HepG2 (cell line): ENCODE results near the gene KRTAP9-4. TPM values are rescaled to one million over a fixed set of nuclear protein-coding genes. Genes with fewer than 3 reads are reported as not detected.

Experiments used
- ATAC-seq: fragments of 200-7000 bp; cut with Tn5 transposase; 3 replicates; pipeline ENCODE4 v1.9.1; 2020; ENCODE audit warnings: mild to moderate bottlenecking, moderate library complexity
- BruUV-seq: library from RNA; stranded (reverse); fragments of 400-500 nt; replicated peaks from 2 replicates; lab custom pipeline; 2021; lab: Mats Ljungman, UMichigan
- CTCF ChIA-PET: fragments of 300-600 bp; formaldehyde crosslinking; extraction: SDS; loops from one replicate; lab custom pipeline; 2021; ENCODE audit warnings: low total read pairs, inconsistent platforms, low intra/inter-chr PET ratio; lab: Yijun Ruan, JAX
- POLR2A ChIA-PET: fragments of 350-600 bp; sonication (Branson Sonifier 250); formaldehyde crosslinking; loops from one replicate; lab custom pipeline; 2020; ENCODE audit warnings: antibody characterized with exemption, inconsistent platforms; lab: Yijun Ruan, JAX
- DNase-seq: peaks from one replicate; pipeline ENCODE4 v3.0.0-alpha.2; 2015; ENCODE audit warnings: low spot score
- FAIRE-seq: peaks from 3 replicates; lab custom pipeline; 2011; peaks lifted over from hg19 to GRCh38; lab: Jason Lieb, UNC
- H2AFZ ChIP-seq: one replicate; pipeline ENCODE4 v1.6.1; 2011; ENCODE audit warnings: low read length, inconsistent platforms
- H3K27ac ChIP-seq: fragments of 300-600 bp; 3 replicates; pipeline ENCODE4 v1.8.0; 2011; ENCODE audit warnings: mixed run types, mild to moderate bottlenecking, mixed read lengths, low read length, inconsistent platforms; ENCODE audit not compliant: insufficient read depth; ENCODE audit errors: extremely low read length
- H3K27me3 ChIP-seq, 2 experiments: fragments of 200-600 bp in 1 of 2; 2 replicates in 1 of 2; 3 replicates in 1 of 2; pipeline versions ENCODE4 v1.6.0 to v1.8.0; 2011; ENCODE audit warnings: low read length in 2 of 2, mild to moderate bottlenecking in 2 of 2, moderate library complexity in 2 of 2, inconsistent platforms in 1 of 2; ENCODE audit not compliant: insufficient read depth in 2 of 2, control insufficient read depth in 1 of 2
- H3K36me3 ChIP-seq, 2 experiments: fragments of 200-600 bp in 1 of 2; replicated peaks in 1 of 2; 2 replicates in 1 of 2; 3 replicates in 1 of 2; pipeline versions ENCODE4 v1.5.1 to v1.8.0; 2011; ENCODE audit warnings: low read length in 2 of 2, inconsistent platforms in 1 of 2; ENCODE audit not compliant: insufficient read depth in 2 of 2, control insufficient read depth in 1 of 2
- H3K4me1 ChIP-seq: 2 replicates; pipeline ENCODE4 v1.5.1; 2012; ENCODE audit warnings: low read length, inconsistent platforms; ENCODE audit not compliant: insufficient read depth
- H3K4me2 ChIP-seq: 2 replicates; pipeline ENCODE4 v1.6.0; 2011; ENCODE audit warnings: low read depth, low read length, inconsistent platforms
- H3K4me3 ChIP-seq, 3 experiments: fragments of 200-600 bp in 1 of 3; sonication (generic), shearing (Covaris generic) in 1 of 3; replicated peaks in 1 of 3; 2 replicates each; pipeline ENCODE4 v1.5.1; 2011 to 2016; ENCODE audit warnings: low read length in 3 of 3, inconsistent platforms in 2 of 3, low read depth in 2 of 3, mild to moderate bottlenecking in 2 of 3, control low read depth in 1 of 3, mixed read lengths in 1 of 3; ENCODE audit not compliant: insufficient read depth in 1 of 3
- H3K79me2 ChIP-seq: one replicate; pipeline ENCODE4 v1.6.1; 2011; ENCODE audit warnings: low read length, inconsistent platforms; ENCODE audit not compliant: insufficient read depth
- H3K9ac ChIP-seq: 2 replicates; pipeline ENCODE4 v1.6.0; 2011; ENCODE audit warnings: mild to moderate bottlenecking, low read depth, low read length, inconsistent platforms; ENCODE audit not compliant: insufficient read depth
- H3K9me3 ChIP-seq: 2 replicates; pipeline ENCODE4 v1.5.1; 2012; ENCODE audit warnings: mild to moderate bottlenecking, low read length
- H4K20me1 ChIP-seq: 2 replicates; pipeline ENCODE4 v1.6.0; 2011; ENCODE audit warnings: inconsistent platforms, mild to moderate bottlenecking, low read length, moderate library complexity; ENCODE audit not compliant: insufficient read depth
- FOXO4 ChIP-seq: sonication (generic); formaldehyde crosslinking; conservative IDR thresholded peaks from 2 replicates; pipeline ENCODE4 v1.8.1; 2023; ENCODE audit warnings: missing genetic modification reagents
- HNF4A ChIP-seq: sonication (generic); formaldehyde crosslinking; IDR thresholded peaks from 2 replicates; pipeline ENCODE4 v1.4.0; 2020; ENCODE audit warnings: missing genetic modification reagents
- LCORL ChIP-seq, 2 experiments: fragments of 450-650 bp in 1 of 2; sonication (generic) in 1 of 2; formaldehyde crosslinking in 1 of 2; IDR thresholded peaks; 2 replicates each; pipeline versions ENCODE4 v1.5.0 to v1.6.1; 2017 to 2020; ENCODE audit warnings: antibody characterized with exemption in 1 of 2, missing genetic modification reagents in 1 of 2
- REXO4 ChIP-seq: sonication (generic); formaldehyde crosslinking; IDR thresholded peaks from 2 replicates; pipeline ENCODE4 v1.8.0; 2022; ENCODE audit warnings: missing genetic modification reagents, mild to moderate bottlenecking, borderline replicate concordance
- RNF2 ChIP-seq: fragments of 450-650 bp; conservative IDR thresholded peaks from 2 replicates; pipeline ENCODE4 v1.6.1; 2016; ENCODE audit warnings: low read depth
- ZBTB33 ChIP-seq: sonication (generic); formaldehyde crosslinking; IDR thresholded peaks from 2 replicates; pipeline ENCODE4 v1.4.0; 2020; ENCODE audit warnings: missing genetic modification reagents
- WGBS: methylation state at CpG from one replicate; pipeline ENCODE4 v1.1.6; 2017; ENCODE audit warnings: low lambda C conversion rate; 5-methylcytosine and 5-hydroxymethylcytosine counted together
- in situ Hi-C: cut with HindIII; loops from 2 replicates; pipeline ENCODE4 v1.10.0; 2017; ENCODE audit warnings: low pct_unique_long_range_greater_than_20kb; ENCODE audit not compliant: extremely low pct_ligation_motif_present
- intact Hi-C: fragments of 100-400 bp; cut with micrococcal nuclease; formaldehyde crosslinking; loops from one replicate; pipeline ENCODE4 v1.10.0; 2022; ENCODE audit not compliant: unreplicated experiment
- polyA plus RNA-seq, 8 experiments: library from polyadenylated mRNA; depleted of rRNA in 3 of 8; stranded (reverse) in 7 of 8; unstranded in 1 of 8; fragments of >200 nt; fragmentation: Illumina TruSeq in 4 of 8; extraction: Trizol in 4 of 8; gene quantifications; 2 replicates each; pipeline versions ENCODE4 v1.2.1 to v1.2.3, GENCODE V29; 2011 to 2016; ENCODE audit warnings: low read depth in 4 of 8, missing spikeins in 1 of 8, mixed read lengths in 1 of 8; ENCODE audit not compliant: insufficient read depth in 1 of 8
- small RNA-seq, 3 experiments: library from RNA; depleted of rRNA; stranded (forward); fragments of <200 nt; gene quantifications; one replicate each; pipeline ENCODE3, GENCODE V24; 2012; ENCODE audit warnings: low read depth in 2 of 3, low replicate concordance in 1 of 3; ENCODE audit not compliant: insufficient read length in 3 of 3, insufficient read depth in 2 of 3
- total RNA-seq, 5 experiments: library from RNA; depleted of rRNA; stranded (reverse); fragments of >200 nt; fragmentation: Illumina TruSeq; extraction: Trizol; gene quantifications; 2 replicates each; pipeline ENCODE4 v1.2.3, GENCODE V29; 2016; ENCODE audit warnings: low read depth in 1 of 5

The KRTAP9-4 gene
- total and polyA plus RNA-seq, 2 of the 13 experiments (the other 11 are each of a cell fraction or from before 2014, with no cell fraction given) = not detected

- TF ChIP-seq LCORL (IDR thresholded peaks at IDR 0.05) = no peak
- TF ChIP-seq LCORL (CRISPR knock-in tag; IDR thresholded peaks at IDR 0.05) = no peak
- no peak for TF ChIP-seq RNF2
- TF ChIP-seq ZBTB33 (CRISPR knock-in tag) = no peak
- no peak for TF ChIP-seq HNF4A
Measured at GRCh38 chr17:41296846-41297245, 47.4 kb downstream of the KRTAP9-4 start (continued).

GRCh38 chr17:41298458-41299135 is 49.1 kb downstream of the KRTAP9-4 start:
- Histone ChIP-seq H3K36me3 (no peaks in the 10 kb centered on the region), H3K27me3 (peaks cover 2 to 18% of the 10 kb centered on the region in 2 experiments; a peak in 3 of 5 replicates), H3K9me3 (no peaks in the 10 kb centered on the region), H3K79me2 (no peaks in the 10 kb centered on the region), H3K4me2 (no peak overlapping the region), H3K4me3 (no peak overlapping the region), H3K27ac (no peak overlapping the region), H3K4me1 (no peaks in the 10 kb centered on the region), H4K20me1 (no peaks in the 10 kb centered on the region), H2AFZ (no peak overlapping the region)
- DNase-seq (no peak), FAIRE-seq (no peak), ATAC-seq (no peak; the same call in 2 of the 3 replicates)
- intact Hi-C loops = no loop called here
- CTCF ChIA-PET = no interaction called here
- WGBS = 33% methylated on average over 15 of the region's 20 CpGs
- POLR2A ChIA-PET = no interaction called here
- no TSS peak for BruUV-seq
- TF ChIP-seq REXO4 (CRISPR knock-in tag) (no peak), FOXO4 (0 out of 2 replicates have a peak, but pooled peaks have one; percentile 52)
- TF ChIP-seq, all 625 proteins: peak for 1
- H3K9ac ChIP-seq = no peak overlapping the region
- in situ Hi-C loops = no loop called here

Small RNA genes lying within 50 kb of the gene (small RNA-seq; reads per million reads assigned to genes)
- 0 reads per million in 3 experiments for gene KRTAP9-10P

Other genes starting within 250 kb of the KRTAP9-4 start
Only the 30 nearest of the 41 such genes appear.
- gene KRTAP2-3, start 189.6 kb upstream of the KRTAP9-4 start, total RNA-seq (2016; rRNA removed; fragmentation: Illumina TruSeq; extraction: Trizol) = not detected in 2 replicates
- 0.24 and 0.25 TPM in 2 replicates for gene KRTAP2-3, start 189.6 kb upstream of the KRTAP9-4 start, polyA plus RNA-seq (2011; rRNA removed)
- gene KRTAP2-4, start 183.8 kb upstream of the KRTAP9-4 start, total RNA-seq (2016; rRNA removed; fragmentation: Illumina TruSeq; extraction: Trizol) = not detected in 2 replicates
- gene KRTAP2-4, start 183.8 kb upstream of the KRTAP9-4 start, polyA plus RNA-seq (2011; rRNA removed) = not detected in 2 replicates
- not detected in 2 replicates for gene KRTAP4-7, start 165.5 kb upstream of the KRTAP9-4 start, total RNA-seq (2016; rRNA removed; fragmentation: Illumina TruSeq; extraction: Trizol)
- not detected in 2 replicates for gene KRTAP4-7, start 165.5 kb upstream of the KRTAP9-4 start, polyA plus RNA-seq (2011; rRNA removed)
- gene KRTAP4-8, start 151.5 kb upstream of the KRTAP9-4 start, total RNA-seq (2016; rRNA removed; fragmentation: Illumina TruSeq; extraction: Trizol) = not detected in 2 replicates
- not detected in 2 replicates for gene KRTAP4-8, start 151.5 kb upstream of the KRTAP9-4 start, polyA plus RNA-seq (2011; rRNA removed)
- not detected in 2 replicates for gene KRTAP4-16, start 147.5 kb upstream of the KRTAP9-4 start, total RNA-seq (2016; rRNA removed; fragmentation: Illumina TruSeq; extraction: Trizol)
- not detected in 2 replicates for gene KRTAP4-16, start 147.5 kb upstream of the KRTAP9-4 start, polyA plus RNA-seq (2011; rRNA removed)
- gene KRTAP4-9, start 144.3 kb upstream of the KRTAP9-4 start, total RNA-seq (2016; rRNA removed; fragmentation: Illumina TruSeq; extraction: Trizol) = not detected in 2 replicates
- not detected in 2 replicates for gene KRTAP4-9, start 144.3 kb upstream of the KRTAP9-4 start, polyA plus RNA-seq (2011; rRNA removed)
- not detected in 2 replicates for gene KRTAP4-11, start 131.3 kb upstream of the KRTAP9-4 start, total RNA-seq (2016; rRNA removed; fragmentation: Illumina TruSeq; extraction: Trizol)
- not detected in 2 replicates for gene KRTAP4-11, start 131.3 kb upstream of the KRTAP9-4 start, polyA plus RNA-seq (2011; rRNA removed)
- not detected in 2 replicates for gene KRTAP4-12, start 125.5 kb upstream of the KRTAP9-4 start, total RNA-seq (2016; rRNA removed; fragmentation: Illumina TruSeq; extraction: Trizol)
- not detected in 2 replicates for gene KRTAP4-12, start 125.5 kb upstream of the KRTAP9-4 start, polyA plus RNA-seq (2011; rRNA removed)
- not detected in 2 replicates for gene KRTAP4-6, start 109.1 kb upstream of the KRTAP9-4 start, total RNA-seq (2016; rRNA removed; fragmentation: Illumina TruSeq; extraction: Trizol)
- not detected in 2 replicates for gene KRTAP4-6, start 109.1 kb upstream of the KRTAP9-4 start, polyA plus RNA-seq (2011; rRNA removed)
- gene KRTAP4-5, start 99.9 kb upstream of the KRTAP9-4 start, total RNA-seq (2016; rRNA removed; fragmentation: Illumina TruSeq; extraction: Trizol) = not detected in 2 replicates
- gene KRTAP4-5, start 99.9 kb upstream of the KRTAP9-4 start, polyA plus RNA-seq (2011; rRNA removed) = not detected in 2 replicates
- gene KRTAP4-4, start 88.9 kb upstream of the KRTAP9-4 start, total RNA-seq (2016; rRNA removed; fragmentation: Illumina TruSeq; extraction: Trizol) = not detected in 2 replicates
- gene KRTAP4-4, start 88.9 kb upstream of the KRTAP9-4 start, polyA plus RNA-seq (2011; rRNA removed) = not detected in 2 replicates
- gene KRTAP4-3, start 81.5 kb upstream of the KRTAP9-4 start, total RNA-seq (2016; rRNA removed; fragmentation: Illumina TruSeq; extraction: Trizol) = not detected in 2 replicates
- not detected in 2 replicates for gene KRTAP4-3, start 81.5 kb upstream of the KRTAP9-4 start, polyA plus RNA-seq (2011; rRNA removed)
- gene KRTAP4-2, start 71.5 kb upstream of the KRTAP9-4 start, total RNA-seq (2016; rRNA removed; fragmentation: Illumina TruSeq; extraction: Trizol) = not detected in 2 replicates
- gene KRTAP4-2, start 71.5 kb upstream of the KRTAP9-4 start, polyA plus RNA-seq (2011; rRNA removed) = not detected in 2 replicates
- not detected in 2 replicates for gene KRTAP4-1, start 64.8 kb upstream of the KRTAP9-4 start, total RNA-seq (2016; rRNA removed; fragmentation: Illumina TruSeq; extraction: Trizol)
- gene KRTAP4-1, start 64.8 kb upstream of the KRTAP9-4 start, polyA plus RNA-seq (2011; rRNA removed) = not detected in 2 replicates
- not detected in 2 replicates for gene KRTAP9-1, start 59.8 kb upstream of the KRTAP9-4 start, total RNA-seq (2016; rRNA removed; fragmentation: Illumina TruSeq; extraction: Trizol)
- gene KRTAP9-1, start 59.8 kb upstream of the KRTAP9-4 start, polyA plus RNA-seq (2011; rRNA removed) = not detected in 2 replicates
- gene KRTAP9-2, start 23.0 kb upstream of the KRTAP9-4 start, total RNA-seq (2016; rRNA removed; fragmentation: Illumina TruSeq; extraction: Trizol) = not detected in 2 replicates
- gene KRTAP9-2, start 23.0 kb upstream of the KRTAP9-4 start, polyA plus RNA-seq (2011; rRNA removed) = not detected in 2 replicates
- not detected in 2 replicates for gene KRTAP9-3, start 17.2 kb upstream of the KRTAP9-4 start, total RNA-seq (2016; rRNA removed; fragmentation: Illumina TruSeq; extraction: Trizol)
- not detected in 2 replicates for gene KRTAP9-3, start 17.2 kb upstream of the KRTAP9-4 start, polyA plus RNA-seq (2011; rRNA removed)
- gene KRTAP9-8, start 11.7 kb upstream of the KRTAP9-4 start, total RNA-seq (2016; rRNA removed; fragmentation: Illumina TruSeq; extraction: Trizol) = not detected in 2 replicates
- not detected in 2 replicates for gene KRTAP9-8, start 11.7 kb upstream of the KRTAP9-4 start, polyA plus RNA-seq (2011; rRNA removed)
- gene KRTAP9-9, start 5.7 kb downstream of the KRTAP9-4 start, total RNA-seq (2016; rRNA removed; fragmentation: Illumina TruSeq; extraction: Trizol) = not detected in 2 replicates
- gene KRTAP9-9, start 5.7 kb downstream of the KRTAP9-4 start, polyA plus RNA-seq (2011; rRNA removed) = not detected in 2 replicates
- not detected in 2 replicates for gene KRTAP9-6, start 15.7 kb downstream of the KRTAP9-4 start, total RNA-seq (2016; rRNA removed; fragmentation: Illumina TruSeq; extraction: Trizol)
- gene KRTAP9-6, start 15.7 kb downstream of the KRTAP9-4 start, polyA plus RNA-seq (2011; rRNA removed) = not detected in 2 replicates
- not detected in 2 replicates for gene KRTAP9-7, start 26.0 kb downstream of the KRTAP9-4 start, total RNA-seq (2016; rRNA removed; fragmentation: Illumina TruSeq; extraction: Trizol)
- not detected in 2 replicates for gene KRTAP9-7, start 26.0 kb downstream of the KRTAP9-4 start, polyA plus RNA-seq (2011; rRNA removed)
- gene KRTAP29-1, start 53.2 kb downstream of the KRTAP9-4 start, total RNA-seq (2016; rRNA removed; fragmentation: Illumina TruSeq; extraction: Trizol) = not detected in 2 replicates
- gene KRTAP29-1, start 53.2 kb downstream of the KRTAP9-4 start, polyA plus RNA-seq (2011; rRNA removed) = not detected in 2 replicates
- gene KRTAP16-1, start 59.6 kb downstream of the KRTAP9-4 start, total RNA-seq (2016; rRNA removed; fragmentation: Illumina TruSeq; extraction: Trizol) = not detected in 2 replicates
- gene KRTAP16-1, start 59.6 kb downstream of the KRTAP9-4 start, polyA plus RNA-seq (2011; rRNA removed) = not detected in 2 replicates
- gene KRTAP17-1, start 66.0 kb downstream of the KRTAP9-4 start, total RNA-seq (2016; rRNA removed; fragmentation: Illumina TruSeq; extraction: Trizol) = not detected in 2 replicates
- gene KRTAP17-1, start 66.0 kb downstream of the KRTAP9-4 start, polyA plus RNA-seq (2011; rRNA removed) = not detected in 2 replicates
- gene KRT33A, start 101.1 kb downstream of the KRTAP9-4 start, total RNA-seq (2016; rRNA removed; fragmentation: Illumina TruSeq; extraction: Trizol) = not detected in 2 replicates
- gene KRT33A, start 101.1 kb downstream of the KRTAP9-4 start, polyA plus RNA-seq (2011; rRNA removed) = not detected in 2 replicates
- not detected in 2 replicates for gene KRT33B, start 120.1 kb downstream of the KRTAP9-4 start, total RNA-seq (2016; rRNA removed; fragmentation: Illumina TruSeq; extraction: Trizol)
- gene KRT33B, start 120.1 kb downstream of the KRTAP9-4 start, polyA plus RNA-seq (2011; rRNA removed) = not detected in 2 replicates
- not detected in 2 replicates for gene KRT34, start 132.6 kb downstream of the KRTAP9-4 start, total RNA-seq (2016; rRNA removed; fragmentation: Illumina TruSeq; extraction: Trizol)
- 0.05 TPM in 1 of 2 replicates, not detected in the other for gene KRT34, start 132.6 kb downstream of the KRTAP9-4 start, polyA plus RNA-seq (2011; rRNA removed)
- not detected in 2 replicates for gene KRT31, start 147.9 kb downstream of the KRTAP9-4 start, total RNA-seq (2016; rRNA removed; fragmentation: Illumina TruSeq; extraction: Trizol)
- gene KRT31, start 147.9 kb downstream of the KRTAP9-4 start, polyA plus RNA-seq (2011; rRNA removed) = 0.05 TPM in 2 replicates
- gene KRT37, start 174.9 kb downstream of the KRTAP9-4 start, total RNA-seq (2016; rRNA removed; fragmentation: Illumina TruSeq; extraction: Trizol) = not detected in 2 replicates
- gene KRT37, start 174.9 kb downstream of the KRTAP9-4 start, polyA plus RNA-seq (2011; rRNA removed) = 0.69 and 0.76 TPM in 2 replicates
- not detected in 2 replicates for gene KRT38, start 191.3 kb downstream of the KRTAP9-4 start, total RNA-seq (2016; rRNA removed; fragmentation: Illumina TruSeq; extraction: Trizol)
- not detected in 2 replicates for gene KRT38, start 191.3 kb downstream of the KRTAP9-4 start, polyA plus RNA-seq (2011; rRNA removed)